Mesothelial cell of epicardium (in vitro differentiated cells): Measurements from ENCODE around the gene FLAD1. TPM values are rescaled to one million over a fixed set of nuclear protein-coding genes. Genes with fewer than 3 reads are reported as not detected.

Experiments used
- DNase-seq, 2 experiments: peaks; one replicate each; pipeline ENCODE4 v3.0.0; 2021; ENCODE audit warnings: low spot score in 2 of 2; ENCODE audit not compliant: unreplicated experiment in 2 of 2
- H3K27ac Mint-ChIP-seq: 2 replicates; pipeline ENCODE4 v1.8.0; 2021; ENCODE audit warnings: mixed read lengths
- H3K27me3 Mint-ChIP-seq: 2 replicates; pipeline ENCODE4 v1.8.0; 2021; ENCODE audit warnings: low read depth, mixed read lengths
- H3K36me3 Mint-ChIP-seq: 2 replicates; pipeline ENCODE4 v1.8.0; 2021; ENCODE audit warnings: mixed read lengths
- H3K4me1 Mint-ChIP-seq: 2 replicates; pipeline ENCODE4 v1.8.0; 2021; ENCODE audit warnings: mixed read lengths
- H3K4me3 Mint-ChIP-seq: 2 replicates; pipeline ENCODE4 v1.8.0; 2021; ENCODE audit warnings: mild to moderate bottlenecking, moderate library complexity, mixed read lengths
- H3K9me3 Mint-ChIP-seq: 2 replicates; pipeline ENCODE4 v1.8.0; 2021; ENCODE audit warnings: mixed read lengths
- CTCF ChIP-seq: fragments of 200-600 bp; sonication (generic); IDR thresholded peaks from one replicate; pipeline ENCODE4 v1.5.0; 2021; ENCODE audit warnings: antibody characterized with exemption; ENCODE audit not compliant: unreplicated experiment
- total RNA-seq: library from RNA; stranded (reverse); gene quantifications from 3 replicates; pipeline ENCODE4 v1.2.1, GENCODE V29; 2021

The FLAD1 gene
- total RNA-seq, 1 donor from 2014 or later = 48.3 TPM

GRCh38 chr1:155015527-155016230 is 32.5 kb downstream of the FLAD1 start:
- Mint-ChIP-seq H3K4me1 (peaks cover 14% of the 10 kb centered on the region), H3K36me3 (no peaks in the 10 kb centered on the region), H3K4me3 (no peak overlapping the region), H3K27me3 (no peaks in the 10 kb centered on the region), H3K9me3 (no peaks in the 10 kb centered on the region), H3K27ac (peak overlapping the region; percentile 30)
- no peak for DNase-seq
- no peak for TF ChIP-seq CTCF

- TF ChIP-seq CTCF = no peak
- no peak for DNase-seq
- H3K9me3 Mint-ChIP-seq = no peaks in the 10 kb centered on the region
- no peak overlapping the region for H3K27ac Mint-ChIP-seq
- peak overlapping the region; percentile 42 for H3K4me3 Mint-ChIP-seq
- H3K4me1 Mint-ChIP-seq = peaks cover 9% of the 10 kb centered on the region
- H3K27me3 Mint-ChIP-seq = no peaks in the 10 kb centered on the region
- no peaks in the 10 kb centered on the region for H3K36me3 Mint-ChIP-seq
Observed at GRCh38 chr1:155016231-155016831, 33.2 kb downstream of the FLAD1 start.

DNA sequence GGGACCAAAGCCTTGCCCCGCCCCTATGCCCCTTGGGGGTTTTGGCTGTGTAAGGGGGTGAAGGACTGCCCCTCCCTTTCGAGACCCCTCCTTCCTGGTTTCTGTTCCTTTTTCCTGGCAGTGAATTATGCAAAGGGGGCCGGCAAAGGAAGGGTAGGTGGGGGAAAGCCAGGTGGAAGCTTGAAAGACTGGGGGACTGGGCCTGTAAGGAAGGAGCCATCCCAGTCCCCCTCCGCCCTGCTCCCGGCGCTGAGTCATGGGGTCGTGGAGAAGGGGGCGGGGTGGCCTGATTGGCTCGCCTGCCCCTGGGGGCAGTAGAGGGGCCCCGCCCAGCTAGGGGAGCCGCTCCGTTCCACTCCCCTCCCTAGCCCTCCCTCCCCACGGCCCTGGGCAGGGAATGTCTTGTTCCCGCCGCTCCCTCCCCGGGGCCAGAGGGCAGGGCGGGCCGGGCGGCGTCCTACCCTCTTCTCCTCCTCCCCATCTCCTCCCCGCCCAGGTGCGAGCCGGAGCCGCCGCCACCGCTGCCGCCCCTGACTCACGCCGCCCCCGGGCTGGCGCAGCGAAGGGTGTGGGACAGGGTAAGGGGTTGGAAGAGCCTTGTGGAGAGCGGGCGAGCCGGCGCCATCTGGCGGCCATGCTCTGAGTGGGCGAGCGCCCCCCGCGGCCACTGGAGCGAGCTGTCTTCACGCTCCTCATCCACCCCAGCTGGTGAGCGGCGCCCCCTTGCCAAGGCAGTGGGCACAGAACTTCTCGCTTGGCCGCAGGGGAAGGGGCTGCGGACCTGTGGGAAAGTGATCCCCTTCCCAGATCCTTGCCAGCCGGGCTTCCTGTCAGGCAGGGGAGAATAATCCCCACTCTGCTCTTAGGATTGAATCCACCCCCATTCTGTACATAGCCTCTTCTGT is 34.1 kb downstream of the FLAD1 start:
- peak overlapping the region; percentile 66 for H3K27ac Mint-ChIP-seq
- DNase-seq = peak; percentile 71 to 91

DNA sequence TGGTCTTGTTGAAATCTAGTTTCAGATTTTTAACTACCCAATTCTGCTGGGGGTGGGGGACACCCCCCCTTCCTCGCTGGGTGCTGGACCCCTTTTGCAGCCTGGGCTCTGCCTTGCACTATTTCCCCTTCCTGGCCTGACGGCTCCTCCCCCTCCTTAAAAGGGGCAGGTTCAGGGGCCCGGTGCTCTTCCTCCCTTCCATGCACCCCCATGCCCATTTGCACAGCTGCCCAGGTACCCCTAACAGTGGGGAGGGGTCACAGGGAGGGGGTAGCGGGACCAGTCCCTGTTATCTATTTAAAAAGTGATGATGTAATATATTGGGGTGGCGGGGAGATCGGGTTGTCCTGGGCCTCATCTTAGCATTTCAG is 34.8 kb downstream of the FLAD1 start:
- Mint-ChIP-seq H3K36me3 (no peaks in the 10 kb centered on the region), H3K4me3 (peak overlapping the region; percentile 56), H3K27me3 (no peaks in the 10 kb centered on the region), H3K4me1 (peaks cover 13% of the 10 kb centered on the region), H3K27ac (no peak overlapping the region), H3K9me3 (no peaks in the 10 kb centered on the region)
- TF ChIP-seq CTCF = no peak
- DNase-seq = no peak

More for the DNA sequence above, 34.1 kb downstream of the FLAD1 start:
- H3K36me3 Mint-ChIP-seq = no peaks in the 10 kb centered on the region
- H3K4me1 Mint-ChIP-seq = peaks cover 10% of the 10 kb centered on the region
- no peaks in the 10 kb centered on the region for H3K27me3 Mint-ChIP-seq
- TF ChIP-seq CTCF = peak; percentile 87
- H3K4me3 Mint-ChIP-seq = peak overlapping the region; percentile 56
- H3K9me3 Mint-ChIP-seq = no peaks in the 10 kb centered on the region

GRCh38 chr1:155018617-155019348 is 35.6 kb downstream of the FLAD1 start:
- Mint-ChIP-seq H3K27me3 (no peaks in the 10 kb centered on the region), H3K9me3 (no peaks in the 10 kb centered on the region), H3K36me3 (no peaks in the 10 kb centered on the region), H3K27ac (no peak overlapping the region), H3K4me1 (peaks cover 14% of the 10 kb centered on the region), H3K4me3 (no peak overlapping the region)
- DNase-seq = no peak
- TF ChIP-seq CTCF = no peak
